Suprapubic skin (tissue), 4 donors: ENCODE measurements around the gene ARFGAP3.

Experiments used
- EP300 ChIP-seq: sonication (generic); formaldehyde crosslinking; IDR thresholded peaks from one replicate; pipeline ENCODE4 v1.6.1; 2017; ENCODE audit warnings: antibody characterized with exemption
- POLR2A ChIP-seq, 2 donors: fragments of 450-650 bp; IDR thresholded peaks; one replicate each; pipeline ENCODE4 v1.6.1; 2017; ENCODE audit warnings: antibody characterized with exemption in 2 of 2, mild to moderate bottlenecking in 2 of 2, moderate library complexity in 2 of 2
- POLR2AphosphoS5 ChIP-seq, 3 donors: sonication (generic); formaldehyde crosslinking; IDR thresholded peaks; one replicate each; pipeline ENCODE4 v1.6.1; 2017; ENCODE audit warnings: antibody characterized with exemption in 3 of 3
- TF ChIP-seq, protein P1 (sequence below), 2 donors: fragments of 200-600 bp in 1 of 2; fragments of 450-650 bp in 1 of 2; sonication (generic) in 1 of 2; IDR thresholded peaks; one replicate each; pipeline ENCODE4 v1.5.1; 2016 to 2019; ENCODE audit warnings: antibody characterized with exemption in 2 of 2, mild to moderate bottlenecking in 1 of 2, moderate library complexity in 1 of 2

DNA sequence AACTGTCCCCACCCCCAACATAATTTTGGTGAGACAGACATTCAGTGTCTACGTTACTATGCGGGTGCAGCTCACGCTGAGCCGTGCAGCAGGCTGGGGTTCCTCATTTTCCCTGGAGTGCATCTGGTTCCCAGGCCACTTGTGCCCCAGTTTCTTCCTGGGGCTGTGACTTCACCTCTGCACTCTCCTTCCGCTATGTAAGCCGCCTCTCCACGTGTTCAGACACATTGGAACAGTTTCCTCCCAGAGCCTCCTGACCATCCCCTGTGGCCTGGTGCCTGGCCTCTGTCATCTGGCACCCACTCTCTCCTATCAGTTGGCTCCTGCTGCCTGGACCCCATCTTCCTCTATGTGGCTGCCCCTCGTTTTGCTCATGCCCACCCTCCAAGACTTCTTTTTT is 90.2 kb downstream of the ARFGAP3 start:
- TF ChIP-seq POLR2A (IDR thresholded peaks at IDR 0.05) (no peak), EP300 (no peak), POLR2AphosphoS5 (IDR thresholded peaks at IDR 0.05) (no peak)
- TF ChIP-seq, protein P1, sequence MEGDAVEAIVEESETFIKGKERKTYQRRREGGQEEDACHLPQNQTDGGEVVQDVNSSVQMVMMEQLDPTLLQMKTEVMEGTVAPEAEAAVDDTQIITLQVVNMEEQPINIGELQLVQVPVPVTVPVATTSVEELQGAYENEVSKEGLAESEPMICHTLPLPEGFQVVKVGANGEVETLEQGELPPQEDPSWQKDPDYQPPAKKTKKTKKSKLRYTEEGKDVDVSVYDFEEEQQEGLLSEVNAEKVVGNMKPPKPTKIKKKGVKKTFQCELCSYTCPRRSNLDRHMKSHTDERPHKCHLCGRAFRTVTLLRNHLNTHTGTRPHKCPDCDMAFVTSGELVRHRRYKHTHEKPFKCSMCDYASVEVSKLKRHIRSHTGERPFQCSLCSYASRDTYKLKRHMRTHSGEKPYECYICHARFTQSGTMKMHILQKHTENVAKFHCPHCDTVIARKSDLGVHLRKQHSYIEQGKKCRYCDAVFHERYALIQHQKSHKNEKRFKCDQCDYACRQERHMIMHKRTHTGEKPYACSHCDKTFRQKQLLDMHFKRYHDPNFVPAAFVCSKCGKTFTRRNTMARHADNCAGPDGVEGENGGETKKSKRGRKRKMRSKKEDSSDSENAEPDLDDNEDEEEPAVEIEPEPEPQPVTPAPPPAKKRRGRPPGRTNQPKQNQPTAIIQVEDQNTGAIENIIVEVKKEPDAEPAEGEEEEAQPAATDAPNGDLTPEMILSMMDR (IDR thresholded peaks at IDR 0.05), result no peak
